Measurements from ENCODE around the gene LRRC3.
"Not testable (repeated sequence)": the region's sequence is repeated elsewhere in the genome, so short reads cannot be mapped to it uniquely, and the experiment has no call there.

LRRC3 gene

GRCh38 chr21:44477712-44478111, 22.4 kb downstream of the LRRC3 start:
- Histone ChIP-seq H3K36me3 (ENCODE audit: control insufficient read depth in 1 of 2, insufficient read depth in 2 of 2, low read length in 2 of 2) (no peaks in the 10 kb centered on the region), H3K4me1 (ENCODE audit: control insufficient read depth in 1 of 2, insufficient read depth in 2 of 2, low read length in 2 of 2) (peaks cover 0 to 12% of the 10 kb centered on the region in 2 donors), H3K27me3 (ENCODE audit: low read depth, low read length) (no peaks in the 10 kb centered on the region), H3K4me3 (ENCODE audit: low read depth in 1 of 2, low read length in 2 of 2) (no peak overlapping the region), H3K27ac (ENCODE audit: low read length) (no peak overlapping the region), H3K9me3 (ENCODE audit: control insufficient read depth in 1 of 2, low read length in 2 of 2) (no peaks in the 10 kb centered on the region)

GRCh38 chr21:44478124-44478800, 23.0 kb downstream of the LRRC3 start:
- H3K27ac ChIP-seq (ENCODE audit: low read length): no peak overlapping the region
- no peaks in the 10 kb centered on the region for H3K36me3 ChIP-seq (ENCODE audit: control insufficient read depth in 1 of 2, insufficient read depth in 2 of 2, low read length in 2 of 2)
- no peaks in the 10 kb centered on the region for H3K9me3 ChIP-seq (ENCODE audit: control insufficient read depth in 1 of 2, low read length in 2 of 2)
- H3K27me3 ChIP-seq (ENCODE audit: low read depth, low read length): no peaks in the 10 kb centered on the region
- peaks cover 0 to 12% of the 10 kb centered on the region in 2 donors for H3K4me1 ChIP-seq (ENCODE audit: control insufficient read depth in 1 of 2, insufficient read depth in 2 of 2, low read length in 2 of 2)
- no peak overlapping the region for H3K4me3 ChIP-seq (ENCODE audit: low read depth in 1 of 2, low read length in 2 of 2)

GRCh38 chr21:44478801-44479167, 23.5 kb downstream of the LRRC3 start:
- Histone ChIP-seq H3K4me1 (ENCODE audit: control insufficient read depth in 1 of 2, insufficient read depth in 2 of 2, low read length in 2 of 2) (peaks cover 0 to 12% of the 10 kb centered on the region in 2 donors), H3K9me3 (ENCODE audit: control insufficient read depth in 1 of 2, low read length in 2 of 2) (no peaks in the 10 kb centered on the region), H3K4me3 (ENCODE audit: low read depth in 1 of 2, low read length in 2 of 2) (no peak overlapping the region), H3K27me3 (ENCODE audit: low read depth, low read length) (no peaks in the 10 kb centered on the region), H3K36me3 (ENCODE audit: control insufficient read depth in 1 of 2, insufficient read depth in 2 of 2, low read length in 2 of 2) (no peaks in the 10 kb centered on the region), H3K27ac (ENCODE audit: low read length) (no peak overlapping the region)

- H3K9me3 ChIP-seq (ENCODE audit: control insufficient read depth in 1 of 2, low read length in 2 of 2); H3K4me3 ChIP-seq (ENCODE audit: low read depth in 1 of 2, low read length in 2 of 2); H3K27me3 ChIP-seq (ENCODE audit: low read depth, low read length); H3K27ac ChIP-seq (ENCODE audit: low read length); H3K36me3 ChIP-seq (ENCODE audit: control insufficient read depth in 1 of 2, insufficient read depth in 2 of 2, low read length in 2 of 2): not testable (repeated sequence)
- peaks cover 0 to 12% of the 10 kb centered on the region in 2 donors for H3K4me1 ChIP-seq (ENCODE audit: control insufficient read depth in 1 of 2, insufficient read depth in 2 of 2, low read length in 2 of 2)
These were observed 24.4 kb downstream of the LRRC3 start for GRCh38 chr21:44479556-44480199.

- Histone ChIP-seq H3K27ac (ENCODE audit: low read length) (no peak overlapping the region), H3K4me3 (ENCODE audit: low read depth in 1 of 2, low read length in 2 of 2) (no peak overlapping the region)
These were observed 25.1 kb downstream of the LRRC3 start for GRCh38 chr21:44480200-44481053.

GRCh38 chr21:44482581-44483287, 27.4 kb downstream of the LRRC3 start:
- H3K36me3 ChIP-seq (ENCODE audit: control insufficient read depth in 1 of 2, insufficient read depth in 2 of 2, low read length in 2 of 2): no peaks in the 10 kb centered on the region
- no peak overlapping the region for H3K27ac ChIP-seq (ENCODE audit: low read length)
- H3K27me3 ChIP-seq (ENCODE audit: low read depth, low read length): no peaks in the 10 kb centered on the region
- H3K4me1 ChIP-seq (ENCODE audit: control insufficient read depth in 1 of 2, insufficient read depth in 2 of 2, low read length in 2 of 2): peaks cover 0 to 9% of the 10 kb centered on the region in 2 donors
- no peaks in the 10 kb centered on the region for H3K9me3 ChIP-seq (ENCODE audit: control insufficient read depth in 1 of 2, low read length in 2 of 2)
- H3K4me3 ChIP-seq (ENCODE audit: low read depth in 1 of 2, low read length in 2 of 2): no peak overlapping the region

More at GRCh38 chr21:44480200-44481053, 25.1 kb downstream of the LRRC3 start:
- Histone ChIP-seq H3K4me1 (ENCODE audit: control insufficient read depth in 1 of 2, insufficient read depth in 2 of 2, low read length in 2 of 2) (peaks cover 0 to 12% of the 10 kb centered on the region in 2 donors), H3K36me3 (ENCODE audit: control insufficient read depth in 1 of 2, insufficient read depth in 2 of 2, low read length in 2 of 2) (no peaks in the 10 kb centered on the region), H3K9me3 (ENCODE audit: control insufficient read depth in 1 of 2, low read length in 2 of 2) (no peaks in the 10 kb centered on the region), H3K27me3 (ENCODE audit: low read depth, low read length) (no peaks in the 10 kb centered on the region)

- no peaks in the 10 kb centered on the region for H3K27me3 ChIP-seq (ENCODE audit: low read depth, low read length)
- no peak overlapping the region for H3K27ac ChIP-seq (ENCODE audit: low read length)
- no peaks in the 10 kb centered on the region for H3K36me3 ChIP-seq (ENCODE audit: control insufficient read depth in 1 of 2, insufficient read depth in 2 of 2, low read length in 2 of 2)
- H3K4me3 ChIP-seq (ENCODE audit: low read depth in 1 of 2, low read length in 2 of 2): no peak overlapping the region
- peaks cover 0 to 4% of the 10 kb centered on the region in 2 donors for H3K4me1 ChIP-seq (ENCODE audit: control insufficient read depth in 1 of 2, insufficient read depth in 2 of 2, low read length in 2 of 2)
- no peaks in the 10 kb centered on the region for H3K9me3 ChIP-seq (ENCODE audit: control insufficient read depth in 1 of 2, low read length in 2 of 2)
These were observed 28.3 kb downstream of the LRRC3 start for GRCh38 chr21:44483288-44484237.

- Histone ChIP-seq H3K27me3 (ENCODE audit: low read depth, low read length) (no peaks in the 10 kb centered on the region), H3K9me3 (ENCODE audit: control insufficient read depth in 1 of 2, low read length in 2 of 2) (no peaks in the 10 kb centered on the region), H3K27ac (ENCODE audit: low read length) (no peak overlapping the region), H3K36me3 (ENCODE audit: control insufficient read depth in 1 of 2, insufficient read depth in 2 of 2, low read length in 2 of 2) (no peaks in the 10 kb centered on the region), H3K4me3 (ENCODE audit: low read depth in 1 of 2, low read length in 2 of 2) (peak overlapping the region in 1 of 2 donors; percentile 63), H3K4me1 (ENCODE audit: control insufficient read depth in 1 of 2, insufficient read depth in 2 of 2, low read length in 2 of 2) (no peaks in the 10 kb centered on the region)
These were observed 29.4 kb downstream of the LRRC3 start for GRCh38 chr21:44484498-44485253.

GRCh38 chr21:44485254-44485793, 30.0 kb downstream of the LRRC3 start:
- Histone ChIP-seq H3K4me3 (ENCODE audit: low read depth in 1 of 2, low read length in 2 of 2) (peak overlapping the region in 1 of 2 donors; percentile 63), H3K4me1 (ENCODE audit: control insufficient read depth in 1 of 2, insufficient read depth in 2 of 2, low read length in 2 of 2) (no peaks in the 10 kb centered on the region), H3K9me3 (ENCODE audit: control insufficient read depth in 1 of 2, low read length in 2 of 2) (no peaks in the 10 kb centered on the region), H3K27me3 (ENCODE audit: low read depth, low read length) (no peaks in the 10 kb centered on the region), H3K27ac (ENCODE audit: low read length) (no peak overlapping the region), H3K36me3 (ENCODE audit: control insufficient read depth in 1 of 2, insufficient read depth in 2 of 2, low read length in 2 of 2) (no peaks in the 10 kb centered on the region)

Data from muscle layer of duodenum (tissue), 2 donors.